H1 (cell line): ENCODE data around the gene HOXA6. TPM values are rescaled to one million over a fixed set of nuclear protein-coding genes. Genes with fewer than 3 reads are reported as not detected.

ENCODE experiments used
- CTCF ChIA-PET: fragments of 300-600 bp; sonication (Branson Sonifier 250); formaldehyde crosslinking; loops from one replicate; lab custom pipeline; 2021; ENCODE audit not compliant: partially characterized antibody; lab: Charles Lee
- POLR2A ChIA-PET: fragments of 300-600 bp; sonication (Branson Sonifier 250); formaldehyde crosslinking; loops from one replicate; lab custom pipeline; 2021; ENCODE audit warnings: inconsistent platforms; ENCODE audit not compliant: partially characterized antibody; lab: Charles Lee
- DNase-seq, 2 experiments: peaks; one replicate each; pipeline versions ENCODE4 v3.0.0 to v3.0.0-alpha.2; 2010 to 2022; ENCODE audit warnings: low spot score in 2 of 2, low read depth in 1 of 2, mixed read lengths in 1 of 2
- FAIRE-seq: peaks from 2 replicates; lab custom pipeline; 2011; peaks lifted over from hg19 to GRCh38; lab: Jason Lieb, UNC
- H2AFZ ChIP-seq: 2 replicates; pipeline ENCODE4 v1.8.1; 2012; ENCODE audit warnings: low read length, inconsistent platforms
- H2AK5ac ChIP-seq: 2 replicates; pipeline ENCODE4 v1.6.1; 2013; ENCODE audit warnings: low read depth, low read length
- H2BK120ac ChIP-seq: replicated peaks from 2 replicates; pipeline ENCODE3; 2013; ENCODE audit warnings: low read depth, low read length, inconsistent platforms
- H2BK12ac ChIP-seq: 2 replicates; pipeline ENCODE4 v1.6.1; 2013; ENCODE audit warnings: low read depth, low read length
- H2BK15ac ChIP-seq: 2 replicates; pipeline ENCODE4 v1.6.1; 2013; ENCODE audit warnings: low read length
- H2BK20ac ChIP-seq: 2 replicates; pipeline ENCODE4 v1.6.1; 2013; ENCODE audit warnings: low read length
- H2BK5ac ChIP-seq: 2 replicates; pipeline ENCODE4 v1.6.1; 2013; ENCODE audit warnings: low read depth, low read length
- H3K14ac ChIP-seq: 2 replicates; pipeline ENCODE4 v1.6.1; 2013; ENCODE audit warnings: inconsistent platforms; ENCODE audit not compliant: insufficient read length
- H3K18ac ChIP-seq: 2 replicates; pipeline ENCODE4 v1.6.1; 2013; ENCODE audit warnings: low read length; ENCODE audit errors: extremely low read depth
- H3K23ac ChIP-seq: 2 replicates; pipeline ENCODE4 v1.6.1; 2013; ENCODE audit warnings: inconsistent platforms; ENCODE audit not compliant: insufficient read length
- H3K23me2 ChIP-seq: 2 replicates; pipeline ENCODE4 v1.6.1; 2013; ENCODE audit warnings: low read depth, low read length
- H3K27ac ChIP-seq: 2 replicates; pipeline ENCODE4 v1.6.1; 2011; ENCODE audit warnings: low read depth, low read length, inconsistent platforms
- H3K27me3 ChIP-seq, 4 experiments: replicated peaks in 1 of 4; 1 replicate in 1 of 4; 2 replicates in 3 of 4; pipeline versions ENCODE4 v1.6.1 to v1.8.1; 2011 to 2013; ENCODE audit warnings: low read length in 3 of 4, mild to moderate bottlenecking in 3 of 4, inconsistent platforms in 2 of 4, mixed read lengths in 2 of 4, moderate library complexity in 1 of 4; ENCODE audit not compliant: control insufficient read depth in 3 of 4, insufficient read depth in 3 of 4; ENCODE audit errors: extremely low read depth in 1 of 4
- H3K36me3 ChIP-seq, 4 experiments: 2 replicates each; pipeline versions ENCODE4 v1.6.1 to v1.8.1; 2011 to 2013; ENCODE audit warnings: mild to moderate bottlenecking in 4 of 4, low read length in 3 of 4, moderate library complexity in 2 of 4, control low read depth in 1 of 4, inconsistent platforms in 1 of 4; ENCODE audit not compliant: insufficient read depth in 4 of 4, control insufficient read depth in 2 of 4
- H3K4ac ChIP-seq: replicated peaks from 2 replicates; pipeline ENCODE3; 2013; ENCODE audit warnings: low read length, low read depth, mixed read lengths, inconsistent platforms; ENCODE audit not compliant: insufficient read length
- H3K4me1 ChIP-seq, 4 experiments: replicated peaks in 1 of 4; 1 replicate in 1 of 4; 2 replicates in 3 of 4; pipeline versions ENCODE4 v1.6.1 to v1.8.1; 2011 to 2013; ENCODE audit warnings: low read length in 3 of 4, inconsistent platforms in 2 of 4, mixed read lengths in 1 of 4; ENCODE audit not compliant: insufficient read depth in 4 of 4, control insufficient read depth in 3 of 4
- H3K4me2 ChIP-seq, 2 experiments: 2 replicates each; pipeline versions ENCODE4 v1.6.1 to v1.8.1; 2011 to 2013; ENCODE audit warnings: low read depth in 2 of 2, low read length in 2 of 2, control low read depth in 1 of 2, inconsistent platforms in 1 of 2, mild to moderate bottlenecking in 1 of 2; ENCODE audit not compliant: insufficient read depth in 1 of 2
- H3K4me3 ChIP-seq, 4 experiments: fragments of 200-600, 300-600 bp in 1 of 4; sonication (generic), shearing (Covaris generic), sonication (Bioruptor Twin) in 1 of 4; 2 replicates each; pipeline versions ENCODE4 v1.5.1 to v1.8.1; 2011 to 2016; ENCODE audit warnings: low read length in 4 of 4, low read depth in 3 of 4, control low read depth in 2 of 4, inconsistent platforms in 2 of 4, mild to moderate bottlenecking in 2 of 4, mixed read lengths in 1 of 4, moderate library complexity in 1 of 4; ENCODE audit not compliant: insufficient read depth in 2 of 4; ENCODE audit errors: extremely low read depth in 1 of 4
- H3K56ac ChIP-seq: replicated peaks from 2 replicates; pipeline ENCODE3; 2013; ENCODE audit warnings: low read depth, mild to moderate bottlenecking, mixed read lengths, low read length, inconsistent platforms; ENCODE audit not compliant: insufficient read length
- H3K79me1 ChIP-seq: 2 replicates; pipeline ENCODE4 v1.6.1; 2013; ENCODE audit warnings: low read depth, low read length, control low read depth
- H3K79me2 ChIP-seq, 2 experiments: 2 replicates each; pipeline versions ENCODE4 v1.6.1 to v1.8.1; 2012 to 2013; ENCODE audit warnings: low read length in 2 of 2, mild to moderate bottlenecking in 2 of 2, inconsistent platforms in 1 of 2; ENCODE audit not compliant: insufficient read depth in 2 of 2, control insufficient read depth in 1 of 2
- H3K9ac ChIP-seq, 4 experiments: replicated peaks in 1 of 4; 1 replicate in 1 of 4; 2 replicates in 3 of 4; pipeline versions ENCODE4 v1.6.1 to v1.8.1; 2011 to 2013; ENCODE audit warnings: low read depth in 3 of 4, low read length in 3 of 4, control low read depth in 2 of 4, mild to moderate bottlenecking in 2 of 4, moderate library complexity in 2 of 4, inconsistent platforms in 1 of 4; ENCODE audit errors: extremely low read depth in 1 of 4
- H3K9me3 ChIP-seq, 2 experiments: 2 replicates each; pipeline versions ENCODE4 v1.6.1 to v1.8.1; 2012 to 2013; ENCODE audit warnings: mild to moderate bottlenecking in 2 of 2, moderate library complexity in 2 of 2, control low read depth in 1 of 2, inconsistent platforms in 1 of 2, low read depth in 1 of 2, low read length in 1 of 2, mixed read lengths in 1 of 2; ENCODE audit not compliant: insufficient read depth in 2 of 2
- H4K20me1 ChIP-seq, 2 experiments: replicated peaks in 1 of 2; 2 replicates each; pipeline versions ENCODE3 to v1.8.1; 2011 to 2013; ENCODE audit warnings: inconsistent platforms in 2 of 2, low read length in 2 of 2, mild to moderate bottlenecking in 1 of 2; ENCODE audit not compliant: insufficient read depth in 2 of 2, control insufficient read depth in 1 of 2
- H4K5ac ChIP-seq: 2 replicates; pipeline ENCODE4 v1.6.1; 2013; ENCODE audit warnings: low read length, low read depth, mixed read lengths, inconsistent platforms; ENCODE audit not compliant: insufficient read length
- H4K8ac ChIP-seq: 2 replicates; pipeline ENCODE4 v1.8.0; 2013; ENCODE audit warnings: mild to moderate bottlenecking, moderate library complexity, low read length, inconsistent platforms; ENCODE audit not compliant: insufficient read depth; ENCODE audit errors: extremely low read depth
- H4K91ac ChIP-seq: replicated peaks from 2 replicates; pipeline ENCODE3; 2013; ENCODE audit warnings: low read length, mixed read lengths, inconsistent platforms; ENCODE audit not compliant: insufficient read length
- E2F6 ChIP-seq: IDR thresholded peaks from 2 replicates; pipeline ENCODE4 v1.6.1; 2012; ENCODE audit warnings: inconsistent platforms
- EZH2 ChIP-seq: fragments of 200-600 bp; sonication (generic); IDR thresholded peaks from 2 replicates; pipeline ENCODE4 v1.7.1; 2012; ENCODE audit warnings: low read depth, mild to moderate bottlenecking, moderate library complexity, low read length, inconsistent platforms; ENCODE audit not compliant: severe bottlenecking
- MAX ChIP-seq: IDR thresholded peaks from 2 replicates; pipeline ENCODE4 v1.6.1; 2012; ENCODE audit warnings: inconsistent platforms
- POLR2A ChIP-seq, 2 experiments: IDR thresholded peaks; 1 replicate in 1 of 2; 2 replicates in 1 of 2; pipeline ENCODE4 v1.6.1; 2011; ENCODE audit warnings: low read depth in 2 of 2, low read length in 2 of 2, mild to moderate bottlenecking in 2 of 2; ENCODE audit errors: control extremely low read depth in 1 of 2
- SIX5 ChIP-seq: IDR thresholded peaks from 2 replicates; pipeline ENCODE4 v1.6.1; 2011; ENCODE audit warnings: mild to moderate bottlenecking, low read depth, low read length
- SUZ12 ChIP-seq: fragments of 200-600 bp; sonication (generic); IDR thresholded peaks from 2 replicates; pipeline ENCODE4 v1.6.1; 2012; ENCODE audit warnings: mild to moderate bottlenecking, inconsistent platforms, low read length, moderate library complexity, mixed read lengths
- USF2 ChIP-seq: IDR thresholded peaks from 2 replicates; pipeline ENCODE4 v1.6.1; 2011; ENCODE audit warnings: low read length, improper control_type of control experiment
- WGBS, 2 experiments: shearing (Covaris generic) in 1 of 2; methylation state at CpG; one replicate each; pipeline versions ENCODE4 v1.1.6 to v1.1.7; 2013 to 2015; ENCODE audit warnings: low lambda C conversion rate in 2 of 2, mixed read lengths in 2 of 2, inconsistent platforms in 1 of 2, low coverage in 1 of 2, missing lambda C conversion rate in 1 of 2; ENCODE audit not compliant: insufficient replicate concordance in 2 of 2, insufficient coverage in 1 of 2, insufficient read length in 1 of 2; ENCODE audit errors: extremely low coverage in 1 of 2, missing lambda C conversion rate in 1 of 2; 5-methylcytosine and 5-hydroxymethylcytosine counted together
- polyA plus RNA-seq, 7 experiments: library from polyadenylated mRNA; depleted of rRNA in 3 of 7; stranded (reverse) in 5 of 7; unstranded in 2 of 7; fragments of >200 nt in 5 of 7; fragments of 200-250 nt in 2 of 7; gene quantifications; 1 replicate in 5 of 7; 2 replicates in 1 of 7; 4 replicates in 1 of 7; pipeline versions ENCODE4 v1.2.1 to v1.2.3, GENCODE V29; 2011 to 2013; ENCODE audit warnings: missing spikeins in 2 of 7, mixed read lengths in 2 of 7
- total RNA-seq: library from RNA; stranded (reverse); fragmentation: NEBNext Ultra II Directional; extraction: Animal tissue kit (Norgen Biotek cat#: 25700); gene quantifications from 2 replicates; pipeline ENCODE4 v1.2.1, GENCODE V29; 2021

The HOXA6 gene
- total and polyA plus RNA-seq, 2 of the 8 experiments (the other 6 are each of a cell fraction or from before 2014, with no cell fraction given), result not detected

- 9% methylated on average over 48 of the region's 78 CpGs; no CpG with 5 or more reads in 1 of the 2 experiments for WGBS, 2 experiments
- no peak overlapping the region for H4K91ac ChIP-seq
- no peak overlapping the region for H3K27ac ChIP-seq
- peak overlapping the region; percentile 68; the same call in 1 of the 2 replicates for H4K8ac ChIP-seq
- no peak overlapping the region for H2BK15ac ChIP-seq
- no peak overlapping the region for H3K14ac ChIP-seq
- H4K20me1 ChIP-seq, result peaks cover 16 to 47% of the 10 kb centered on the region in 2 experiments
- H4K5ac ChIP-seq, result no peak overlapping the region
- ChIA-PET CTCF (interaction anchor here (1.1 to 9.1 kb wide), 2 partner anchors 12 to 17 kb away, joined by 3 to 64 read pairs; no protein-coding TSS in a partner anchor), POLR2A (interaction anchor here (1.1 kb wide), 1 partner anchor 17 kb away, joined by 3 read pairs; no protein-coding TSS in a partner anchor)
- peaks cover 0 to 17% (median 12%) of the 10 kb centered on the region in 4 experiments; a peak in 5 of 7 replicates for H3K4me1 ChIP-seq
- no peak for FAIRE-seq
- peak overlapping the region in 1 of 2 experiments; percentile 18; a peak in 1 of 4 replicates for H3K4me2 ChIP-seq
- peaks cover 83 to 100% (median 95%) of the 10 kb centered on the region in 4 experiments for H3K27me3 ChIP-seq
- H3K23me2 ChIP-seq, result no peaks in the 10 kb centered on the region
- no peak overlapping the region for H2BK12ac ChIP-seq
- H2BK5ac ChIP-seq, result no peak overlapping the region
- DNase-seq, result peak in 1 of 2 experiments; percentile 68
- H2BK20ac ChIP-seq, result no peak overlapping the region
- H2AFZ ChIP-seq, result no peak overlapping the region
- no peak overlapping the region for H3K23ac ChIP-seq
- H3K4me3 ChIP-seq, result peak overlapping the region in 1 of 4 experiments; percentile 26; a peak in 1 of 8 replicates
- H3K79me1 ChIP-seq, result no peaks in the 10 kb centered on the region
- no peaks in the 10 kb centered on the region for H3K79me2 ChIP-seq
- H3K56ac ChIP-seq, result no peak overlapping the region
- H3K36me3 ChIP-seq, result peaks cover 0 to 11% (median 0%) of the 10 kb centered on the region in 4 experiments; a peak in 1 of 8 replicates
- 0 out of 2 replicates have a peak, but pooled peaks have one; percentile 18 for TF ChIP-seq MAX
- peak; percentile 90 for TF ChIP-seq EZH2
- 0 out of 2 replicates have a peak, but pooled peaks have one; percentile 9 for TF ChIP-seq E2F6
- peak; percentile 24 for TF ChIP-seq SUZ12
- no peak for TF ChIP-seq SIX5
- no peak for TF ChIP-seq POLR2A (IDR thresholded peaks at IDR 0.05; ENCODE audit: control extremely low read depth in 1 of 2, low read depth in 2 of 2, low read length in 2 of 2)
- TF ChIP-seq USF2, result no peak
- H3K18ac ChIP-seq, result no peak overlapping the region
- H3K9ac ChIP-seq, result no peak overlapping the region
- no peak overlapping the region for H2BK120ac ChIP-seq
- no peak overlapping the region for H3K4ac ChIP-seq
- H2AK5ac ChIP-seq, result no peak overlapping the region
- peaks cover 0 to 3% of the 10 kb centered on the region in 2 experiments; a peak in 1 of 4 replicates for H3K9me3 ChIP-seq
These were observed 45.2 kb upstream of the HOXA6 start for GRCh38 chr7:27192546-27193334.
